Activated T-cell treated with anti-CD3 and anti-CD28 coated beads, Interleukin-2, amount 50 U/mL, for 4 hours (primary cell): ENCODE results near the gene C9orf85. TPM values are rescaled to one million over a fixed set of nuclear protein-coding genes. Genes with fewer than 3 reads are reported as not detected.
"Not testable (repeated sequence)": the region's sequence is repeated elsewhere in the genome, so short reads cannot be mapped to it uniquely, and the experiment has no call there.

Experiments
- ATAC-seq, 2 donors: fragments of 200-7000 bp; cut with Tn5 transposase; one replicate each; pipeline ENCODE4 v1.10.0; 2021
- DNase-seq: peaks from one replicate; pipeline ENCODE4 v3.0.0-alpha.2; 2020
- H3K27me3 Mint-ChIP-seq: one replicate; pipeline ENCODE4 v1.8.0; 2021; ENCODE audit warnings: low read depth, mixed read lengths
- H3K36me3 Mint-ChIP-seq: one replicate; pipeline ENCODE4 v1.8.0; 2022; ENCODE audit warnings: mixed read lengths; ENCODE audit not compliant: insufficient read depth
- H3K4me1 Mint-ChIP-seq: one replicate; pipeline ENCODE4 v1.8.0; 2021; ENCODE audit warnings: low read depth, mixed read lengths
- H3K4me3 Mint-ChIP-seq: one replicate; pipeline ENCODE4 v1.8.0; 2021; ENCODE audit warnings: mild to moderate bottlenecking, moderate library complexity, mixed read lengths
- H3K9me3 Mint-ChIP-seq: one replicate; pipeline ENCODE4 v1.8.0; 2021; ENCODE audit warnings: mixed read lengths
- total RNA-seq, 3 donors: library from RNA; stranded (reverse); gene quantifications; one replicate each; pipeline ENCODE4 v1.2.1, GENCODE V29; 2021

Gene C9orf85
- total RNA-seq, 3 donors from 2014 or later: 9.0 to 11.4 (median 9.1) TPM

DNA sequence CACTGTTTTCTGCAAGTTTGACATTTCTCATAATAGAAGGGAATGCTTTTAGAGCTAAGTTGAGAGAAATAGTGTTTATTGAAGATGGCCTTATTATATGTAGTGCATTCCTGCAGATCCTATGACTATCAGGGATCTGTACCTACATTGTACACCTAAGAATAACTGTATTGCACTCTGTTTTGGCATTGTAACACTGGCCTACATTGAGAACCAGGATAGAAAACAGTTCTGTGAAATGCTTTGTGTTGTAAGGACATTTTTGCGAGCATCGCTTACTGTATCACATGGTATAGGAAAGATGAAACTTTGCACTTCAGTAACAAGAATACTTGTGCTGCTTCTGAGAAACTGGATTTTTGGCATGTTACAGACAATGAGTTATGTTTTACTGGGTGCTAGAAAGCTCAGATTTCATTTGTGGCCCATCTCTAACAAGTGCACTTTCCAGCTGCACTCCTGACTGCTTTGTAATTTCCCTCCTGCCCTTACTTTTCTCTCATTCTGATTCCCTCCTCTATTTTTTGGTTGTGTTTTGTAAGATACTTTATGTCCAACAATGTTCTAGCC is 30.6 kb downstream of the C9orf85 start:
- DNase-seq (no peak), ATAC-seq (no peak)
- no peak overlapping the region for H3K4me3 Mint-ChIP-seq
- H3K4me1 Mint-ChIP-seq: peaks cover 19% of the 10 kb centered on the region
- no peaks in the 10 kb centered on the region for H3K27me3 Mint-ChIP-seq
- peaks cover 1% of the 10 kb centered on the region for H3K36me3 Mint-ChIP-seq
- H3K9me3 Mint-ChIP-seq: no peaks in the 10 kb centered on the region

DNA sequence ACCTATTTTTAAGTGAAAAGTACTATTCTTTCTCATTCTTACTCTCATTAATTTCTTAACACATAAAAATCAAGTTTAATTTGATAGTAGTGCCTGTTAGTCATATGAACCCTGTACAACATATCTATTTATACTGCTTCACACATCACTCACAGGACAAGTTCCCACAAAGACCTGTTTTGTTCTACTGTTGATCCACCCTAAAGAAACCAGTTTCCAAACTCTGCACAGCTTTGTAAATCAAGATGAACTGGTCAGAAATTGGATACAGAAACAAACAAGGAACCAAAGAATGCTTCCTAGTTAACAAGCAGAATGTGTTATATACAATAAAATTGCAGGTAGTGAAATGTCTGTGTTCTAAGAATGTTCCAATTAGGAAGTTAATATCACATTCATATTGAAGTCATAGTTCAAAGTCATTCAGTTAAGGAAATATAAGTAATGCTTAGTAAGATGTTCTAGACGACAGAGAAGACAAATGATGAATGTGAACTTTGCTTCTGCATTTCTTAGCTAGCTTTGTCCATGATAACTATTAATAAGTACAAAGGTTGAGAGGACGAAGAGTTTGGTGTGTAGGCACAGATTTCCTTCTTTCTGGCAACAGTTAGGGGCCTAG is 33.4 kb downstream of the C9orf85 start:
- DNase-seq (no peak), ATAC-seq (no peak)
- H3K4me3 Mint-ChIP-seq: no peak overlapping the region
- peaks cover 12% of the 10 kb centered on the region for H3K36me3 Mint-ChIP-seq
- H3K4me1 Mint-ChIP-seq: peaks cover 16% of the 10 kb centered on the region
- no peaks in the 10 kb centered on the region for H3K27me3 Mint-ChIP-seq
- no peaks in the 10 kb centered on the region for H3K9me3 Mint-ChIP-seq

DNA sequence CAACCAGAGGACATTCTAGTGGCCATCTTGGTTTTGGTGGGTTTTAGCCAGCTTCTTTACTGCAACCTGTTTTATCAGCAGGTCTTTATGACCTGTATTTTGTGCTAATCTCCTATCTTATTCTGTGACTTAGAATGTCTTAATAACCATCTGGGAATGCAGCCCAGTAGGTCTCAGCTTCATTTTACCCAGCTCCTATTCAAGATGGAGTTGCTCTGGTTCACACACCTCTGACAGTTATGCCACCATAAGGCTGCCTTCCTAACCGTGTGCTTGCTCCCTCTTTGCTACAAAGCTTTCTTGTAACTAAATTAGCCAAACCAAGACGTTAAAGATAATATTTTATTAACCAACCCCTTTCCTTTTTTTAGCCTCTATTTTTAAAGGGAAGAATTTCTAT is 43.2 kb downstream of the C9orf85 start:
- H3K4me1 Mint-ChIP-seq, H3K27me3 Mint-ChIP-seq, H3K9me3 Mint-ChIP-seq, H3K36me3 Mint-ChIP-seq, DNase-seq, ATAC-seq, H3K4me3 Mint-ChIP-seq: not testable (repeated sequence)

DNA sequence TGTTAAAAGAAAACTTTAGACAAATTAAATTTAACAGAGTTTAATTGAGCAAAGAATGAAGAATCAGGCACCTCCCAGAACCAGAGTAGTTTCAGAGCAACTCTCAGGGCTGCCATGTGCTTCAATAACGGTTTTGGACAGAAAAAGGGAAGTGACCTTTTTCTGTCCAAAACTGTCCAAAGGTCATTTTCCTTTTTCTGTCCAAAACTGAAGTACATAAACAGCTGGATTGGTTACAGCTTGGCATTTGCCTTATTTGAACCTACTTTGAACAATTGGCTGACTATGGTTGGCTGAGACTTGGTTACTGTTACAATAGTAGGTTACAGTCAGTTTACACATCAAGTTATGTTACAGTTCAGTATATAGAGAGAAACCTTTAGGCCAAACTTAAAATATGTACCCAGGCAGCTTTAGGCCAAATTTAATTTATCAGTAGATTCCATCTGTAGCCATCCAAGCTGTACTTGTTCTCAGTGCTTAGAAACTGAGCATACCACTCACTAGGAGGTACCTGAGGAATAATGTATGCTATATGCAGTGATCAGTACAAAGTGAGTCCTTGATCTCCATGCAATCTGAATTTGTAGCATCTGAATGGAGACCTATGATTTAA is 44.0 kb downstream of the C9orf85 start:
- H3K4me1 Mint-ChIP-seq: no peaks in the 10 kb centered on the region
- DNase-seq (no peak), ATAC-seq (no peak)
- H3K27me3 Mint-ChIP-seq: no peaks in the 10 kb centered on the region
- H3K9me3 Mint-ChIP-seq: no peaks in the 10 kb centered on the region
- no peak overlapping the region for H3K4me3 Mint-ChIP-seq
- peaks cover 11% of the 10 kb centered on the region for H3K36me3 Mint-ChIP-seq

DNA sequence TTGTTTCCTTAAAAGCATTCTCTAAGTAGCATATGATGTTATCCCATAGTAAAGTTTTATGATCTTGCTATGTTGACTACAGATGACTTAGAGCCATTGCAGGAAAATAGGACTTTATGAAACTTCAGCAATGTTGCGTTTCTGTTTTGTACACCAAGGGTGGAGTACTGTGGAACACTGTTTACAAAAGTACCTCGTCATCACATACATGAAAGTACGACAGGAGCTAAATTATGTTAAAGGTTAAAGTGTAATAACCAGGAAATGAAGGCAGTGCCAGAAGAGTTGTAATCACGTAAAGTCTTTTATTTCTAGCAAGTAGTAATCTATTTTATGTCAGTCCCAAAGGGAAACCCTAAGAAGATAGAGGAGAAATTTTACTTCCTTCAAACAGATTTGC is 50.9 kb downstream of the C9orf85 start:
- peaks cover 37% of the 10 kb centered on the region for H3K36me3 Mint-ChIP-seq
- DNase-seq (no peak), ATAC-seq (no peak)
- H3K9me3 Mint-ChIP-seq: peaks cover 12% of the 10 kb centered on the region
- no peaks in the 10 kb centered on the region for H3K27me3 Mint-ChIP-seq
- H3K4me3 Mint-ChIP-seq: no peak overlapping the region
- no peaks in the 10 kb centered on the region for H3K4me1 Mint-ChIP-seq

DNA sequence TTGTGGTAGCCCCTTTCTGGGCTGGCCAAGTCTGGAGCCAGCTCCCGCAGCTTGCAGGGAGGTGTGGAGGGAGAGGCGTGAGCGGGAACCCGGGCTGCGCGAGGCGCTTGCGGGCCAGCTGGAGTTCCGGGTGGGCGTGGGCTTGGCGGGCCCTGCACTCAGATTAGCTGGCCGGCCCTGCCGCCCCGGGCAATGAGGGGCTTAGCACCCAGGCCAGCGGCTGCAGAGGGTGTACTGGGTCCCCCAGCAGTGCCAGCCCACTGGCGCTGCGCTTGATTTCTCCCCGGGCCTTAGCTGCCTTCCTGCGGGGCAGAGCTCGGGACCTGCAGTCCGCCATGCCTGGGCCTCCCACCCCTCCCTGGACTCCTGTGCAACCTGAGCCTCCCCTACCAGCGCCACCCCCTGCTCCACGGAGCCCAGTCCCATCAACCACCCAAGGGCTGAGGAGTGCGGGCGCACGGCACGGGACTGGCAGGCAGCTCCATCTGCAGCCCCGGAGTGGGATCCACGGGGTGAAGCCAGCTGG is 52.1 kb downstream of the C9orf85 start:
- not testable (repeated sequence) for DNase-seq, H3K4me1 Mint-ChIP-seq, H3K4me3 Mint-ChIP-seq, H3K27me3 Mint-ChIP-seq, ATAC-seq
- Mint-ChIP-seq H3K9me3 (peaks cover 21% of the 10 kb centered on the region), H3K36me3 (peaks cover 43% of the 10 kb centered on the region)

DNA sequence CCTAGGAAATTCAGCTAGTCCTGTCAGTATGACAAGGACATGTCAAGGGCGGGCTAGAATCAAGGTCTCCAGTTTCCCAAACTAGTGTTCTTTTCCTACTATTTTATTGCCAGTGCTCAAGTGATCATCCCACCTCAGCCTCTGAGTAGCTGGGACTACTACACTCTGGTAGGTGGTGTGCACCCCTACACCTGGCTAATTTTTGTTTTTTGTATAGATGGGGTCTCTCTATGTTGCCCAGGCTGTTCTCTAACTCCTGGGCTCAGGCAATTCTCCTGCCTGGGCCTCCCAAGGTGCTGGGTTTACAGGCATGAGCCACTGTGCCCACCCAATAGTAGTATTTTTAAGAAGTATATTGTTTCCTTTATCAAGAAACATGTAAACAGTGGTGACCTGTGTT is 54.0 kb downstream of the C9orf85 start:
- DNase-seq: no peak
- Mint-ChIP-seq H3K27me3 (no peaks in the 10 kb centered on the region), H3K4me1 (no peaks in the 10 kb centered on the region), H3K36me3 (peaks cover 48% of the 10 kb centered on the region), H3K9me3 (peaks cover 26% of the 10 kb centered on the region), H3K4me3 (no peak overlapping the region)
- no peak for ATAC-seq

DNA sequence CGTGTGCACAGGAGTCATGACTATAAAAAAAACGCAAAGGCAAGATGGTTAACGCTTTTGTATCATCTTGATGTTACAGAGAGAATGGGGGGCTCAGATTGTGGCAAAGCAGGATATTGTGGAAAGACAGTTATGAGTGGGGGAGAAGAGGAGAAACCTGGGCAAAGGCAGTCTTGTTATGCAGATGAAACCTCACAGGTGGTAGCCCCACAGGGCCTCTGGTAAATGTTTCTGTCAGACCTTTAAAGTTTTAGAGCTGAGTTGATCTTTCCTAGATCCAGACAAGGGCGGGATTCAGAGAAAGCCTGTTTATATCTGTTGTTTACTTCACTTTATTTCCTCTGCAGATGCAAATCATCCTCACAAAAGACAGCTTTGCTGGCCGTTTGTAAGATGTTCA is 55.2 kb downstream of the C9orf85 start:
- H3K4me1 Mint-ChIP-seq: no peaks in the 10 kb centered on the region
- no peaks in the 10 kb centered on the region for H3K27me3 Mint-ChIP-seq
- ATAC-seq (no peak), DNase-seq (no peak)
- peaks cover 52% of the 10 kb centered on the region for H3K36me3 Mint-ChIP-seq
- H3K9me3 Mint-ChIP-seq: peaks cover 26% of the 10 kb centered on the region
- no peak overlapping the region for H3K4me3 Mint-ChIP-seq

DNA sequence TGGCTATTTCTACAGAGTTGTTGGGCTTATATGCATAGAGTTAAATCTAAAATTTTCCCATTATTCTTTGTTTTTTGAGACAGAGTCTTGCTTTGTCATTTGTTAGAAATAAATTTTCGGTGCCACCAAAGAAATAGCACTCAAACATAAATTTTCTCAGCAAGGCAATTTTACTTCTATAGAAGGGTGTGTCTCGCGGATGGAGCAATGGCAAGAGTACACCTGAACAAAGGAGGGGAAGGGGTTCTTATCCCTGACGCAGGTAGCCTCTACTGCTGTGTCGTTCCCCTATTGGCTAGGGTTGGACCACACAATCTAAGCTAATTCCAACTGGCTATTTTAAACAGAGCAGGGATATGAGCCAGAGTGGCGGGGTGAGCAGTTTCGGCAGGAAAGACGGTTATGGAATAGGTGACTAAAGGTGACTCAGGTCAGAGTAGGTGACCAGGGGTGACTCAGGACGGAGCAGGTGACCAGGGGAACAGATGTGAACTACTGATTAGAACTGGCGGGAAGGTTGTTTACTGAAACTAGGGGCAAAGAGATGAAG is 57.2 kb downstream of the C9orf85 start:
- Mint-ChIP-seq H3K27me3 (no peaks in the 10 kb centered on the region), H3K4me1 (no peaks in the 10 kb centered on the region), H3K4me3 (no peak overlapping the region), H3K36me3 (peaks cover 49% of the 10 kb centered on the region), H3K9me3 (peaks cover 26% of the 10 kb centered on the region)
- no peak for DNase-seq
- ATAC-seq: no peak

DNA sequence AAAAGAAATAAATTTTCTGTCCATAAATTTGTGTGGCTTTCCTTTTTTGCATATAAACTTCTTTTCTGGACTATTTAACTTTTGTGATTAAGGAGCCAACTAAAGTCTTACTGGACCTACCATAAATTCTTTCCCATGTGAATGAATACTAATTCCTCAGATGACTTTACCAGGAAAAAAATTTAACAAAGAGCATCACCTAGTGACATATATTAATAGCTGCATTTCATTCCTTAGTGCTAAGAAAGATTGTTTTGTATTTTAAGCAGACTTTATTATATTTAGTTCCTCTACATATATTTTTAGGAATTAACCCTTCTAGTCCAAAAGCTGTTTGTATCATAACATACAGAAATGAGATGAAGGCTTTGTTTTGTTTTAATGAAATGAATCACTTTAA is 64.4 kb downstream of the C9orf85 start:
- Mint-ChIP-seq H3K9me3 (no peaks in the 10 kb centered on the region), H3K36me3 (peaks cover 15% of the 10 kb centered on the region), H3K4me1 (no peaks in the 10 kb centered on the region), H3K4me3 (no peak overlapping the region), H3K27me3 (no peaks in the 10 kb centered on the region)
- no peak for ATAC-seq
- DNase-seq: no peak

DNA sequence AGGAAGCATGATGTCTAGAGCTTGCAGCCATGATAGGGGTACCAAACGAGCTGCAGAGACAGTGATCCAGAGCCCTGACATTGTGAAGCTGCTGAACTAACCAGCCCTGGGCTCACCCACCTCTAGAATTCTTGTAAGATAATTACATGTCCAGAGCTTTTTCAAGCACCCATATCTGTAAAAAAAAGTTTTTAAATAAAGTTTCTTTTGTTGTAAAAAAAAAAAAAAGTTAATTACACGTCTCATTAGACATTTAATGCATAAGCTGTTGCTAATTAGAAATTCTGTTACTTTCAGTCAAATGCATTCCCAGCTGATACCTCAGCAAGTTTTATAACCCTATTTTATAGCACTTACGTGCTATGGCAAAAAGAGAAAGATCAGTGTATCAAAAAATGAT is 65.6 kb downstream of the C9orf85 start:
- Mint-ChIP-seq H3K27me3 (no peaks in the 10 kb centered on the region), H3K36me3 (peaks cover 12% of the 10 kb centered on the region), H3K9me3 (no peaks in the 10 kb centered on the region), H3K4me3 (no peak overlapping the region), H3K4me1 (no peaks in the 10 kb centered on the region)
- DNase-seq: no peak
- ATAC-seq: no peak

DNA sequence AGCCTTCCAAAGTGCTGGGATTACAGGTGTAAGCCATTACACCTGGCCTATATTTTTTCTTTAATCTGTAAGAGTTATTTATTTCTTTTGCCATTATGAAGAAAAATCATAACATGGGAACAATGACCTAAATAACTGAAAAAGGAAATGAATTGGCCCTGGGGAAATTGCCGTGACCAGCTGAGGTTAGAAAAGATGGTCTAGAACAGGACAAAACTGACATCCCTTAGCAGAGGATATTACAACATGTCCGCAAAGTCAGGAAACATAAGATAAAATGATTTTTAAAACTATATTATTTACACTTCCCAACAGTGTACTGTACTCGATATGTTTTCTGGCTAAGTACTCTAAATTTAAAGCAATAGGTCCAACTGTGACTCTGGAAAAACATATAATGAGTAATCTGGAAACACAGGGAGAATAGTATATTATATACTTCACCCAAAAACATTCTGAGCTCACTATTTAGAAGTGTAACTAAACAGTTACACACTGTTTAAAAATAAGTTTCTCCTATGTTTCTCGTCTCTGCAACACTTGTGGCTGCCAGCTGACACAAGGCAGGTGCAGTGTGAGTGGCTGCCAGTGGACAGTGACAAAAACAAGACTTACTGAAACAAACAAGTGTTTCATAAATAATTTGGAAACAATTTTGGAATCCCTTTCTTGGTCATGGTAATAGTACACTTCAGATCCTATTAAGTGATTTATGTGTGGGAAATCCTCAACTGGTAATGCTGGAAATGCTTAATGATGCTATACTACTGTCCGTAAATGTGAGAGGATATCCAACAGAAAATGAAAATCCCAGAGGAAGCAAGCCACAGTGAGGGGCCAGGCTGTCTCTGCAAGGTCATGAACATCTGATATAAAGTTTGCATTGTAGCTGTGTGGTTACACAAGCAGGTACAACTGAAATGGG is 69.1 kb downstream of the C9orf85 start:
- H3K4me3 Mint-ChIP-seq: no peak overlapping the region
- ATAC-seq: no peak
- no peak for DNase-seq
- H3K36me3 Mint-ChIP-seq: peaks cover 9% of the 10 kb centered on the region
- no peaks in the 10 kb centered on the region for H3K27me3 Mint-ChIP-seq
- no peaks in the 10 kb centered on the region for H3K9me3 Mint-ChIP-seq
- no peaks in the 10 kb centered on the region for H3K4me1 Mint-ChIP-seq

DNA sequence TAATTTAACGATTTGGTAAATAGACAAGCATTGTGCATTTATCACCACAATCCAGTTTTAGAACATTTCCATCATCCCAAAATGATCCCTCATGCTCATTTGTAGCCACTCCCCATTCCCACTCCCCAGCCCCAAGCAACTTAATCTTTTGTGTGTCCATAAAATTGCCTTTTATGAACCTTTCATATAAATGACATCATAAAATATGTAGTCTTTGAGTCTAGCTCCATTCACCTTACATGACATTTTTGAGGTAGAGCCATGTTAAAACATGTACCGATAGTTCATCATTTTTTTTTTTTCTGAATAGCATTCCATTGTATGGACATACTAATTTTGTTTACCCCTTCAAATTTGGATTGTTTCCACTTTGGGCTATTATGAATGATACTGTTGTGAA is 70.5 kb downstream of the C9orf85 start:
- ATAC-seq: no peak
- Mint-ChIP-seq H3K36me3 (peaks cover 9% of the 10 kb centered on the region), H3K9me3 (no peaks in the 10 kb centered on the region), H3K4me1 (no peaks in the 10 kb centered on the region), H3K4me3 (no peak overlapping the region), H3K27me3 (no peaks in the 10 kb centered on the region)
- DNase-seq: no peak

DNA sequence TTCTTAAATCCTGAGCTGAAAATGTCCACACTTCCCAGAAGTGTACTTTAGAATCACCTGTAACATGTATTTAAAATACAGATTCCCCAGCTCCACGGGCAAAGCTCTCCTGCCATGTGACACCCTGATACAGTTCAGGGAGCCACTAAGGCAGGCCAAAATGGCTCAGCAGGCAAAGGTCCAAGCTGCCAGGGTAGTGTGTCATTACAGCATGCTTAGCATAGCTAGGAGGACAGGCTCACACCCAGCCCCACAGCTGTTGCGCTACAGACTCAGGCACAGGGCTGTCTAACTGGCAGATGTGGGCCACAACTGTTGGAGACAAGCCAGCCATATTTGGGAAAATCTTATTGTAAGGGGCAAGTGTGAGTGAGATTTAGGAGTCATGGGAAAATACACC is 73.0 kb downstream of the C9orf85 start:
- ATAC-seq (no peak), DNase-seq (no peak)
- H3K4me3 Mint-ChIP-seq: no peak overlapping the region
- H3K36me3 Mint-ChIP-seq: peaks cover 9% of the 10 kb centered on the region
- H3K9me3 Mint-ChIP-seq: no peaks in the 10 kb centered on the region
- no peaks in the 10 kb centered on the region for H3K27me3 Mint-ChIP-seq
- no peaks in the 10 kb centered on the region for H3K4me1 Mint-ChIP-seq
